Keratinocyte (primary cell): ENCODE measurements around the gene NRARP. TPM values are rescaled to one million over a fixed set of nuclear protein-coding genes. Genes with fewer than 3 reads are reported as not detected.

Experiments used
- DNase-seq: peaks from one replicate; pipeline ENCODE4 v3.0.0-alpha.2; 2011; ENCODE audit warnings: low read depth, missing footprints, low spot score
- FAIRE-seq: peaks from 2 replicates; lab custom pipeline; 2011; peaks lifted over from hg19 to GRCh38; lab: Jason Lieb, UNC
- H2AFZ ChIP-seq: 2 replicates; pipeline ENCODE4 v1.6.0; 2012; ENCODE audit warnings: low read length, control low read depth, inconsistent platforms; ENCODE audit not compliant: control insufficient read depth
- H3K27ac ChIP-seq: 2 replicates; pipeline ENCODE4 v1.5.1; 2011; ENCODE audit warnings: low read length; ENCODE audit not compliant: control insufficient read depth, insufficient read depth
- H3K27me3 ChIP-seq: 3 replicates; pipeline ENCODE4 v1.6.0; 2011; ENCODE audit warnings: low read length; ENCODE audit not compliant: control insufficient read depth, insufficient read depth; ENCODE audit errors: extremely low read depth
- H3K36me3 ChIP-seq, 2 experiments: 2 replicates in 1 of 2; 3 replicates in 1 of 2; pipeline ENCODE4 v1.5.1; 2011; ENCODE audit warnings: low read length in 2 of 2, mild to moderate bottlenecking in 1 of 2; ENCODE audit not compliant: control insufficient read depth in 2 of 2, insufficient read depth in 2 of 2; ENCODE audit errors: extremely low read depth in 1 of 2
- H3K4me1 ChIP-seq: 3 replicates; pipeline ENCODE4 v1.5.1; 2011; ENCODE audit warnings: low read length; ENCODE audit not compliant: control insufficient read depth, insufficient read depth; ENCODE audit errors: extremely low read depth
- H3K4me2 ChIP-seq: 3 replicates; pipeline ENCODE4 v1.6.0; 2011; ENCODE audit warnings: low read depth, low read length; ENCODE audit not compliant: control insufficient read depth, insufficient read depth; ENCODE audit errors: extremely low read depth
- H3K4me3 ChIP-seq, 3 experiments: fragments of 200-600 bp in 1 of 3; sonication (generic) in 1 of 3; 2 replicates in 2 of 3; 3 replicates in 1 of 3; pipeline ENCODE4 v1.5.1; 2011 to 2016; ENCODE audit warnings: low read length in 3 of 3, mild to moderate bottlenecking in 3 of 3, control low read depth in 2 of 3, inconsistent platforms in 1 of 3, low read depth in 1 of 3, mixed read lengths in 1 of 3, mixed run types in 1 of 3, moderate library complexity in 1 of 3; ENCODE audit not compliant: control insufficient read depth in 2 of 3, insufficient read depth in 2 of 3; ENCODE audit errors: extremely low read depth in 1 of 3
- H3K79me2 ChIP-seq: 2 replicates; pipeline ENCODE4 v1.6.0; 2012; ENCODE audit warnings: low read length; ENCODE audit not compliant: control insufficient read depth, insufficient read depth
- H3K9ac ChIP-seq: 3 replicates; pipeline ENCODE4 v1.6.0; 2011; ENCODE audit warnings: low read length; ENCODE audit not compliant: control insufficient read depth, insufficient read depth; ENCODE audit errors: extremely low read depth
- H3K9me1 ChIP-seq: 3 replicates; pipeline ENCODE4 v1.6.0; 2011; ENCODE audit warnings: low read length; ENCODE audit not compliant: control insufficient read depth, insufficient read depth; ENCODE audit errors: extremely low read depth
- H3K9me3 ChIP-seq: 2 replicates; pipeline ENCODE4 v1.5.1; 2012; ENCODE audit warnings: low read depth, low read length; ENCODE audit not compliant: control insufficient read depth
- H4K20me1 ChIP-seq: 3 replicates; pipeline ENCODE4 v1.6.0; 2011; ENCODE audit warnings: low read length; ENCODE audit not compliant: control insufficient read depth, insufficient read depth; ENCODE audit errors: extremely low read depth
- EZH2 ChIP-seq: IDR thresholded peaks from one replicate; pipeline ENCODE4 v1.6.1; 2012; ENCODE audit warnings: inconsistent platforms, mild to moderate bottlenecking, low read length, moderate library complexity
- dilution Hi-C: fragments of 300-500 bp; cut with MboI; formaldehyde crosslinking; loops from one replicate; pipeline ENCODE4 v1.7.0; 2020; ENCODE audit warnings: low sequenced_read_pairs; ENCODE audit not compliant: extremely low pct_ligation_motif_present
- polyA plus RNA-seq, 5 experiments: library from polyadenylated mRNA; depleted of rRNA in 3 of 5; stranded (reverse) in 3 of 5; stranded (forward) in 1 of 5; unstranded in 1 of 5; fragments of >200 nt; gene quantifications; 1 replicate in 1 of 5; 2 replicates in 3 of 5; 3 replicates in 1 of 5; pipeline versions ENCODE4 v1.2.1 to v1.2.3, GENCODE V29; 2011 to 2012; ENCODE audit warnings: missing spikeins in 2 of 5, low read depth in 1 of 5, low replicate concordance in 1 of 5
- TF ChIP-seq, protein P1 (sequence below), 3 experiments: IDR thresholded peaks in 1 of 3; conservative IDR thresholded peaks in 1 of 3; optimal IDR thresholded peaks in 1 of 3; 2 replicates in 2 of 3; 3 replicates in 1 of 3; pipeline versions ENCODE3 to v1.5.1; 2011; ENCODE audit warnings: low read length in 3 of 3, mild to moderate bottlenecking in 3 of 3, moderate library complexity in 2 of 3, control low read depth in 1 of 3, inconsistent platforms in 1 of 3; ENCODE audit not compliant: insufficient read depth in 2 of 3; ENCODE audit errors: extremely low read depth in 1 of 3

Gene NRARP
- polyA plus RNA-seq, 1 donor (not counting 4 experiments of a cell fraction or from before 2014, with no cell fraction given), result 2.4 TPM

GRCh38 chr9:137275588-137276472 is 26.2 kb downstream of the NRARP start:
- Histone ChIP-seq H3K4me3 (no peak overlapping the region), H3K4me2 (no peak overlapping the region), H3K9me3 (no peaks in the 10 kb centered on the region), H3K4me1 (peaks cover 27% of the 10 kb centered on the region), H3K27me3 (no peaks in the 10 kb centered on the region), H3K79me2 (peaks cover 23% of the 10 kb centered on the region), H3K36me3 (peaks cover 14 to 18% of the 10 kb centered on the region in 2 experiments), H3K9me1 (no peaks in the 10 kb centered on the region), H3K27ac (no peak overlapping the region), H3K9ac (no peak overlapping the region), H4K20me1 (peaks cover 6% of the 10 kb centered on the region), H2AFZ (no peak overlapping the region)
- no peak for DNase-seq
- FAIRE-seq, result no peak
- TF ChIP-seq, protein P1, sequence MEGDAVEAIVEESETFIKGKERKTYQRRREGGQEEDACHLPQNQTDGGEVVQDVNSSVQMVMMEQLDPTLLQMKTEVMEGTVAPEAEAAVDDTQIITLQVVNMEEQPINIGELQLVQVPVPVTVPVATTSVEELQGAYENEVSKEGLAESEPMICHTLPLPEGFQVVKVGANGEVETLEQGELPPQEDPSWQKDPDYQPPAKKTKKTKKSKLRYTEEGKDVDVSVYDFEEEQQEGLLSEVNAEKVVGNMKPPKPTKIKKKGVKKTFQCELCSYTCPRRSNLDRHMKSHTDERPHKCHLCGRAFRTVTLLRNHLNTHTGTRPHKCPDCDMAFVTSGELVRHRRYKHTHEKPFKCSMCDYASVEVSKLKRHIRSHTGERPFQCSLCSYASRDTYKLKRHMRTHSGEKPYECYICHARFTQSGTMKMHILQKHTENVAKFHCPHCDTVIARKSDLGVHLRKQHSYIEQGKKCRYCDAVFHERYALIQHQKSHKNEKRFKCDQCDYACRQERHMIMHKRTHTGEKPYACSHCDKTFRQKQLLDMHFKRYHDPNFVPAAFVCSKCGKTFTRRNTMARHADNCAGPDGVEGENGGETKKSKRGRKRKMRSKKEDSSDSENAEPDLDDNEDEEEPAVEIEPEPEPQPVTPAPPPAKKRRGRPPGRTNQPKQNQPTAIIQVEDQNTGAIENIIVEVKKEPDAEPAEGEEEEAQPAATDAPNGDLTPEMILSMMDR (optimal IDR thresholded peaks at IDR 0.05 in 1 of 3, IDR thresholded peaks at IDR 0.05 in 1 of 3, conservative IDR thresholded peaks at IDR 0.05 in 1 of 3; ENCODE audit: extremely low read depth in 1 of 3, insufficient read depth in 2 of 3, low read length in 3 of 3), result no peak
- no peak for TF ChIP-seq EZH2
- dilution Hi-C loops, result no loop called here

DNA sequence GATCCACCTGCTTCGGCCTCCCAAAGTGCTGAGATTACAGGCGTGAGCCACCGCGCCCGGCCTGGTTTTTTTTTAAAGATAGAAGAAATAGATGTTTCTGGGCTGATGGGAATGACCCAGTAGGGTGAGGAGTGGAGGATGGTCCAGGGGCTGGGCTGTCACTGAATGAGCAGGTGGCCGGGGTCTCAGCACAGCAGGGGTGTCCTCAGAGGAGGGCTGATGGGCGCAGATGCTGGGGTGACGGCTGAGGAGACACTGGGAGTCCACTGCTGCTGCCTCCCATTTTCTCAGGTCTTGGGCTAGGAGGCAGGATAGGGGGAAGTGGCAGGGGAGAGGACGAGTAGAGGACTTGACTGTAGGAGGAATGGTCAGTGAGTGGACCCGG is 26.9 kb downstream of the NRARP start:
- Histone ChIP-seq H3K79me2 (peaks cover 18% of the 10 kb centered on the region), H3K36me3 (peaks cover 14 to 21% of the 10 kb centered on the region in 2 experiments), H3K4me2 (no peak overlapping the region), H2AFZ (no peak overlapping the region), H3K9ac (no peak overlapping the region), H3K4me1 (peaks cover 27% of the 10 kb centered on the region), H3K4me3 (no peak overlapping the region), H3K27me3 (no peaks in the 10 kb centered on the region), H4K20me1 (peaks cover 6% of the 10 kb centered on the region), H3K9me1 (no peaks in the 10 kb centered on the region), H3K27ac (no peak overlapping the region), H3K9me3 (no peaks in the 10 kb centered on the region)
- TF ChIP-seq EZH2, result no peak
- TF ChIP-seq, protein P1 (optimal IDR thresholded peaks at IDR 0.05 in 1 of 3, IDR thresholded peaks at IDR 0.05 in 1 of 3, conservative IDR thresholded peaks at IDR 0.05 in 1 of 3; ENCODE audit: extremely low read depth in 1 of 3, insufficient read depth in 2 of 3, low read length in 3 of 3), result no peak
- DNase-seq (no peak), FAIRE-seq (no peak)
- dilution Hi-C loops, result no loop called here
